ENCODE measurements around the gene XRCC3. TPM values are rescaled to one million over a fixed set of nuclear protein-coding genes. Genes with fewer than 3 reads are reported as not detected.

The XRCC3 gene
- total RNA-seq, 1 donor from 2014 or later = 10.5 TPM

GRCh38 chr14:103706551-103707328 lies 8.5 kb downstream of the XRCC3 start:
- no peak for DNase-seq

DNA sequence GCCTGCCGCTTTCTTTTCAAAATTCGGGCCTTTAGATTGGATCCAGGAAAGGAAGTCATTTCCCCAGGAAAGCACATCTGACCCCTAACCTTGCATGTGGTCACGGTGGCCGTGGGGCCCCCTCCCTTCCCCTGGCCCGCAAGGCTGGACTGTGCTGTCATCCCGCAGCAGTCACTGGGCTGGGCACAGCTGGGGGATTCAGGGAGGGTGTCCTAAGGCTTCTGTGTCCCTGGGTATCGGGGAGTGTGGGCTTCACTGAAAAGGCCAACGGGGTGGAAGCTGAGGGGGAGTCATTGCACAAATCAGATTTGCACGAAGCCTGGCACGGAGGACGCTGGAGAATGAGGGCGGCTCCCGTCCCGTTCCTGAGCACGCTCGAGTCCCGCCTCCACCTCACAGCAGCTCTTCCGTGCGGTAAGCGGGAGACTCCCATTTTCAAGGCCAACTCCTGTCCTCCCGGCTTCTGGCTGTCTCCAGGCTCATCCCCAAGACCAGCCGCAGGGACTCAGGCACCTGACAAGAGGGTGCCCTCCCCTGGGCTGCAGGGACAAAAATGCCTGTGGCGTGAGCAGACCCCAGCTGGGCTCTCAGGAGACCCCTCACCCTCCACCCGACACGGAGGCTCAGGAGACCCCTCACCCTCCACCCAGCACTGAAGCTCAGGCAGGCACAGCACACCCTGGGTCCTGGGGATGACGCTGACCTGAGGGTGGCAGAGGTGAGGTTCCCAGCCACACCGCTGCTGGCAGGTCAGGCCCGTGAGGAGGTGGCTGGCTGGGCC lies 9.6 kb downstream of the XRCC3 start:
- DNase-seq = no peak

- no peak for DNase-seq
These were observed 10.1 kb downstream of the XRCC3 start for GRCh38 chr14:103705118-103705503.

DNA sequence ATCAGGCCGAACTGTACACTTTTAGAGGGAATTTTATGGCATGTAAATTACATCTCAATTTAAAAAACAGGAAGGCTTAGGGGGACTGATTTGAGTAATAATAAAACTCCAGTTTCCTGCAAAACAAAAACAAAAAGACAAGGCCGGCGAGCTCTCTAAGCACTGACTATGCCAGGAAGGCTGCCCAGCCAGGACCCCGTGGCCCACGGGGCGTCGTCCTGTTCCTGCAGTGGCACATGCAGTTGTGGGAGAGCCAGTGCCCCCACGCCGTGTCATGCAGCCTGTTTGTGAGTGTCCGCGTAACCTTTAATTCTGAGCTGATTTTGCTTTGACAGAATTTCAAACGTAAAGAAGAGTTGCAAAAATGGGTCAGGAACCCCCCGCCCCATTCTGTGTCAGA lies 10.5 kb downstream of the XRCC3 start:
- no peak for DNase-seq

- DNase-seq = no peak
These were observed 11.5 kb downstream of the XRCC3 start for GRCh38 chr14:103703433-103704385.

DNA sequence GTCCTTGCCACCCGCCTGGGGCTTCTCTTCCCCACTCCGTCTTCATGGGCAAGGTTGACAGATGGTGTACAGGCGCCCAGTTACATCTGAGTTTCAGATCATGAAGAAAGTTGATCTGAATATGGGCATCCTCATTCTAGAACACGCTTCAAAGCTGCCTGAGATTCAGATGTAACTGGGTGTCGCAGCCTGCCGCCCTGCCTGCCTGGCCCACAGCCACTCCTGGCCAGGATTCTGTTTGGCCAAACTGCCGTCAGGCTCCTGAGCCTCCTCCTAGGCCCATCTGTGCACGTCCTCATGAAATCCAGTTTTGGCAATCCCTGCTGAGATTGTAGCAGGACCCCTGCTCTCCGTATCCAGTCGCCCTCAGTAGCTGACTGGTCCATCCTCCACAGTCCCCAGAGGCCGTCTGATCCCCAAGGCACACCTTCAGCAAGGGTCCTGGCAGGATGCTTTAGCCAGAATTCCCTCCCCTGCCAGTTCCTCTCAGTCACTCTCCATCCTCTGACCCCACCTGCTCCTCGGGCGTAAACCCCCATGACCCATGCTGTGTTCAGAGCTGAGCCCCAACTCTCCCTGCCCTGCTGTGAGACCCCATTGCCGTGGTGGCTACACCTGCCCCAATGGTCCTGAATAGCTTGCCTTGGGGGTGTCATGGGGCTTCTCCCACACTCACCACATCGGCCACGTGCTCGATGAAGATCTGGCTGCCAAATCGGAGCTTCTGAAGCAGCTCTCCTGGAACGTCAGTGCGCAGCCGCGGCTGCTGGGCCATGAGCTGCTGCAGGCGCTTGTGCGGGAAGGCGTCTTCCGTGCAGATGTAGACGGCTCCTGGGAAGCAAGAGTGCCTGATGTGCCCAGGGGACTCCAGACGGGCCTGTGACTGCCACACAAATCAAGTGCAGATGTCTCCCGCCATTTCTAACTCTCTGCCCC lies 12.5 kb downstream of the XRCC3 start:
- DNase-seq = no peak

DNA sequence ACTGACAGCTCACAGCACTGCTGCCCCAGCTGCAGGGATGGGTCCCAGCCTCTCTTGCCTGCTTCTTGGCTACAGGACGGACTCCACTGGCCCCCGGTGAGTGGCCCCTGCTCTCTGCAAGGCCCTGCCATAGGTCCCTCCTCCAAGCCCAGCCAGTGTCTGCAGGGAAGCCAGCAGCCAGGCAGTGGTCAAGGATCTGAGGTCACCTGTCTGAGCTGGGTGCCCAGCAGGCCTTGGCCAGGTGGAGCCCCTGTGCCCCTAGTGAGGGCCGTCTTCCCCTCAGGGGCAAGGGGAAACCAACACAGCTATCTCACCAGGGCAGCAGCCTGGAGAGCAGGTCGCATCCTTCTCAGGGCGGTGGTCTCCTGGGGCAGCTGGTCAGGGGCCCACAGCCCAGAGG lies 13.2 kb downstream of the XRCC3 start:
- no peak for DNase-seq

DNA sequence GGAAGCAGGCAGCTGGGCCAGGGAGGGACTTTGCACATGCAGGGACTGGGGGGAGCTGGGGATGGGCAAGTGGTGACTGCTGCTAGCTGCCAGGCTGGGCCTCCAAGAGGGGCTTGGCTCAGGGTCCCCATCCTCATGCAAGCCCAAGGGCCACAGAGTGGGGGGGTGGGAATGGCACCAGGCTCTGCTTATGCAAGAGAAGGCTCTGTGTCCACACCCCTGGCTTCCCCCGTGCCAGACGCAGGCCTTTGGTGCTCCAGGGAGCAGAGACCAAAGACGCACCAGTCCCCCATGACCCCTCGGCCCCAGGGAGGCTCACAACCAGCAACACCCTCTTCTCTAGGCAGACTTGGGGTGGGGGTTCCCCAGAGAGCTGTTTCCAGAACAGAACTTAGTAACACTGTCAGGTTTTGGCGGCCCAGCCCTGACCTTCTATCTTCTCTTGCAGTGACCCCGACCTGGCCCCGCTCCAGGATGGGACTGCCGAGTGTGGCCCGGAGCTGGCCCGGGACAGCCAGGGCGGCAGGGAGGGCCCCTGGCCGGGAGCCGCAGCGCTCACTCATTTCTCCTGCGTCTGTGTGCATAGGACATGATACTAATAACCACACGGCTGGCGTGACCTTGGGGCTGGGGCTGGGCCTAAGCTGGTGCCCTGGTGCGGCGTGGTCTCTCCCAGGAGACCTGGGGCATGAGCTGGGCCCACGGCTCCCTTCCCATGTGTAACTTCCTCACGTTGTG lies 14.3 kb downstream of the XRCC3 start:
- no peak for DNase-seq

- no peak for DNase-seq
These were observed 15.1 kb downstream of the XRCC3 start for GRCh38 chr14:103699901-103700752.

DNA sequence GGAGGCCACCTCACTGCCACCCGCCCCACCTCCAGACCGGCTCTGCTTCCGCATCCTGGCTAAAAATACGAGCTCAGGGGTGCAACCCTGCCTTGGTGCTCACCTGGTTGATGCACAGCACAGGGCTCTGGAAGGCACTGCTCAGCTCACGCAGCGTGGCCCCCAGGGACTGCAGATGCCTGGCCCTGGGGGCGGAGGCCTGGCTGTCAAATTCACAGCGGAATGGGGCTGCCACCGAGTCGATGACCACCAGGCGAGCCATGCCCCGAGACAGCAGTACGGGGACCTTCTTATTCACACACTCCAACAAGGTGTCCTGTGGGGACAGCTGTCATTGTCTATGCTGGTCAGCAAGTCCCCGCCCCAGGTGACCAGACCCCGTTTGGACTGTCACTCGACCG lies 16.0 kb downstream of the XRCC3 start:
- no peak for DNase-seq

DNA sequence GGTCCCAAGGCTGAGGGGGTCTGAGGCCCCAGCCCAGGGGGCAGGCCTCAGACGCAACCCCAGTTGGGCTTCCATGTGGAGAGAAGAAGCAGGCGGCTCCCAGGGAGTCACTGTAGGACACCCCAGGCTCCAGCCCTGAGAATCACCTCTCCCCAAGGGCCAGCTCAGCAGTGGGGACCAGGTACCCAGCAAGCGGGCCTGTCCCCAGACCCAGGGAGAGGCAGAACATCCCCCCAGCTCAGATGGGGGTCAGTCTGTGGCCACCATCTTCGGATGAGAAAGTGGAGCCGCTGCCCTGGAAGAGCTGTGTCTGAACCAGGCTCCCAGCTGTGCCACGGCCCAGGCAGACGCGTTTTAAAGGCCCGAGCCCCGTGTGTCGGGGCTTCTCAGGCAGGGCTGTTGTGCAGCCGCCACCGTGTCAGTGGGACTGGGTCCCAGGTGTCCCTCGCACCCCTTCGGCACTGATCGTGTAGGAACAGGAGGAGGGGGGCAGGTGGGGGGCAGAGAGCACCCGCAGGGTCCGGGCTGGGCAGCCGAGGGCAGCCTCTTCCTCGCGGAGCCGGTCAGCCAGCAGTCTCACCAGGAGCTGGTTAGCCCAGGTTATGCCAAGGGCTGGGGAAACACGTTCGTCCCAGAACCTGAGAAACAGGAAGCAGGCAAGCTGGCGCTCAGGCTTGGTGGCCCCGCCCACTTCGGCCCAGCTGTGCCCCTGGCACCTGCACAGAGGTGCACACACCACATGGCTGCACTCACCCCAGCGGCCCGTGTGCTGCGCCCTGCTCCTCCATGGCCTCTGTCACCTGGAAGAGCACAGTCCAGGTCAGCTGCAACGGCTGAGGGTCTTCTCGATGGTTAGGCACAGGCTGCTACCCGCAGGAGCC lies 16.6 kb downstream of the XRCC3 start:
- DNase-seq = no peak

DNA sequence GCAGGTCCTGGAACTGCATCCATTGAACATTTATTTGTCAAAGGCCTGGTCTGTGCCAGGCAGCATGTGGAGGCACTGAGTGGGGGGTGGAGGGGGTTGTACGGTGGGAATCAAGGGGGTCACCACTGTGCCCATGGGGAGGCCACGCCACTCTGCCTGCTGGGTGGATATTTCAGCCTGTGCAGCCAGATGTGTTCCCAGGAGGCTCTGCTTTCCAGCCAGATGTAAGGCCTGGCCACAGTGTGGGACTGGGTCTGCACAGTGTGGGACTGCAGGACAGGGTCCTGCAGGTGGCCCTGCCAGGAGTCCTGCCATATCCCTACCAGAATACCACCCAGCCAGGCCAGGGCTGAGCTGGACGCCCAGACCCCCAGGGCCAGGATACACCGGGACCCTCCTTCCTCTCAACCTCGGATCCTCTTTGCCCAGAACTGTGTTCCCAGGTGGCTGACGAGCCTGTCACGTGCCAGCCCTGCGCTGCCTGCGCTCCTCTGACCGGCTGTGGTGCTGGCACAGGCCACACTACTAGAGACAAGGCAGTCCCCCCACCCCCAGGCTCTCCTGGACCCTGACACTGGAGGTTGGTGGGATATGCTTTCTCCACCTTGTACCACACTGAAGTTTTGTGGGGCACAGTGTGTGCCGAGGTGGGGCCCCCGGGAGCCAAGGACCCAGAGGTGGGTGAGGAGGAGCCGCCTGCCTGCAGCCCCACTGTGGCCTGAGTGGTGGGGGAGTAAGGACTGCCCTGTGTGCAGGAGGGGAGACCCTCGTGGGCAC lies 17.5 kb downstream of the XRCC3 start:
- no peak for DNase-seq

- no peak for DNase-seq
These were observed 18.0 kb downstream of the XRCC3 start for GRCh38 chr14:103697206-103697602.

DNA sequence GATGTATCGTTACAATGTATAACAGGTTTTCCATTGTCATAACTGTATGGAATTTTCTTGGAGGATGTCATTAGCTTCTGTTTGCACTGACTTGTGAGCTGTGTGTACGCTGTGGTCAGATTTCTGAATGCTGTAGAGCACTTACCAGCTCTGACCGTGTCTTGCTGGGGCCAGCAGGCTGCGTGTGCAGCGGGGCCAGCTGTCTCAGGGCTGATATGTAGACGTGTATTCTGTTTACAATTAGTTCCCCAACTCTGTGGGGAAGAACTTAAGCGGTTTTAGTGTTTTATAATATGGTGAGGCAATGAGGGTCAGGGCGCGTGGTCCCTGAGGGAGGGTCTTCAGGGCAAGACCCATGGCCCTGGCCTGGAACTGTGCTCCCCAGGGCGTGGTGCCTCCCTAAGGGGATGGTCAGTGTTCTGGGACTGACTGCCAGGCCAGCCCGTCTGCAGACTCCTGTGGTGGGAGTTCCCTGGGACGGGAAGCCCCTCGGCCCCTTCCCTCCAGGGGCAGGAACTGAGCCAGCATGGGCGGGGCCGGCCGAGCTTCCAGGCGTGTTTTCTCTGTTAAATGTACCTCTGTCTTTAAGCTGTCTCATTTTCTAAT lies 18.7 kb downstream of the XRCC3 start:
- DNase-seq = peak; percentile 86

- DNase-seq = peak; percentile 80
These were observed 19.2 kb downstream of the XRCC3 start for GRCh38 chr14:103696070-103696402.

GRCh38 chr14:103695296-103696069 lies 19.8 kb downstream of the XRCC3 start:
- no peak for DNase-seq

DNA sequence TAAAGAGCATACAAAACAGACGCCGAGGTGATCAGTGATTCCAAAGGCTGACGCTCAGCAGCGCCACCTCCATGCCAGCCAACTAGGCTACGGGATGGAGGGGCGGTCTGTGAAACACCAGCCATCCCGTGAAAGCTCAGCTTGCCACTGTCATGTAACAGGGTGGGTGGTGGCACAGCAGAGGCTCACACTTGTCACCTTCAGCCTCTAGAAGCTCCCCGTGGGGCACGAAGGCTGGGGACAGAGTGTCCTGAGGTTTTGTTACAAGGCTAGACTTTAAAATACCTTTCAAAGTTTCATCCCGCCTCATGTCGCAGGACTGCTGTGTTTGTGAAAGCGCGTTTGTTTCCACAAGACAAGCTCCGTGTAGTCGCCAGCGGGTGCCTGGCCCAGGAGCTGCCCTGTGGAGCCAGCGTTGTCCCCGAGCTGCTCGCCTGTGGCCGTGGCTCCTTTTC lies 20.7 kb downstream of the XRCC3 start:
- no peak for DNase-seq
